GM19099 (cell line): ENCODE measurements around the gene ANO9.

Experiments
- POLR2A ChIP-seq: IDR thresholded peaks from 3 replicates; pipeline ENCODE4 v1.6.1; 2011; ENCODE audit warnings: low read depth; ENCODE audit not compliant: insufficient read length; ENCODE audit errors: extremely low read depth

Gene ANO9

GRCh38 chr11:432501-433100 lies 9.2 kb downstream of the ANO9 start:
- no peak for TF ChIP-seq POLR2A

- no peak for TF ChIP-seq POLR2A
Observed at GRCh38 chr11:431921-432320, 9.9 kb downstream of the ANO9 start.

GRCh38 chr11:429931-430456 lies 11.8 kb downstream of the ANO9 start:
- no peak for TF ChIP-seq POLR2A

- no peak for TF ChIP-seq POLR2A
Observed at GRCh38 chr11:429391-429790, 12.4 kb downstream of the ANO9 start.

GRCh38 chr11:428295-428694 lies 13.5 kb downstream of the ANO9 start:
- no peak for TF ChIP-seq POLR2A

- no peak for TF ChIP-seq POLR2A
Observed at GRCh38 chr11:426851-427250, 15.0 kb downstream of the ANO9 start.

- TF ChIP-seq POLR2A = no peak
Observed at GRCh38 chr11:425301-425700, 16.5 kb downstream of the ANO9 start.

GRCh38 chr11:424232-424631 lies 17.6 kb downstream of the ANO9 start:
- no peak for TF ChIP-seq POLR2A

GRCh38 chr11:422249-422656 lies 19.6 kb downstream of the ANO9 start:
- TF ChIP-seq POLR2A = no peak

GRCh38 chr11:420911-421321 lies 20.9 kb downstream of the ANO9 start:
- TF ChIP-seq POLR2A = no peak

GRCh38 chr11:420054-420910 lies 21.5 kb downstream of the ANO9 start:
- no peak for TF ChIP-seq POLR2A

- TF ChIP-seq POLR2A = no peak
Observed at GRCh38 chr11:419248-420005, 22.4 kb downstream of the ANO9 start.

GRCh38 chr11:418343-419247 lies 23.2 kb downstream of the ANO9 start:
- TF ChIP-seq POLR2A = no peak

- no peak for TF ChIP-seq POLR2A
Observed at GRCh38 chr11:417652-418342, 24.0 kb downstream of the ANO9 start.
